Astrocyte of the cerebellum (primary cell): ENCODE measurements around the gene ERVMER34-1.

Experiments used
- DNase-seq: peaks from one replicate; pipeline ENCODE4 v3.0.0-alpha.2; 2011; ENCODE audit warnings: low read depth
- H3K4me3 ChIP-seq: 2 replicates; pipeline ENCODE4 v1.5.1; 2011; ENCODE audit warnings: mild to moderate bottlenecking, low read depth, low read length, moderate library complexity
- in situ Hi-C: cut with HindIII; loops from 2 replicates; pipeline ENCODE4 v1.10.0; 2017; ENCODE audit warnings: low sequenced_read_pairs
- TF ChIP-seq, protein P1 (sequence below): IDR thresholded peaks from 2 replicates; pipeline ENCODE4 v1.5.1; 2012; ENCODE audit warnings: low read length, low read depth, moderate library complexity, mild to moderate bottlenecking; ENCODE audit errors: missing control alignments

ERVMER34-1 gene

DNA sequence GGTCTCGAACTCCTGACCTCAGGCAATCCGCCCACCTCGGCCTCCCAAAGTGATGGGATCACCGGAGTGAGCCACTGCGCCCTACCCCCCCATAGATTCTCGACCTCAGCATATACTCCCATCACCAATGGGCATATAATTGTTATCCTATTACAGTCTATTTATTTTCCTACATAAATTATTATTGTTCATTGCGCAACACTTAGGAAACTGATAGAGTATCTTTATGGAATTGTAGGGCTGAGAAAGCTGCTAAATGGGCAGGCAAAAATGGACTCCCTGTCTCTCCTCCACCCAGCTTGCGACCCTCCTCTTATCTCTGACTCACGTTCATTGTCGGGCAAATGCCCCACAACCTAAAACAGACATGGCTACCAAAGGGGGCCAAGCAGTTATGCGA is 1.0 kb downstream of the ERVMER34-1 start:
- in situ Hi-C loops, result no loop called here
- TF ChIP-seq, protein P1, sequence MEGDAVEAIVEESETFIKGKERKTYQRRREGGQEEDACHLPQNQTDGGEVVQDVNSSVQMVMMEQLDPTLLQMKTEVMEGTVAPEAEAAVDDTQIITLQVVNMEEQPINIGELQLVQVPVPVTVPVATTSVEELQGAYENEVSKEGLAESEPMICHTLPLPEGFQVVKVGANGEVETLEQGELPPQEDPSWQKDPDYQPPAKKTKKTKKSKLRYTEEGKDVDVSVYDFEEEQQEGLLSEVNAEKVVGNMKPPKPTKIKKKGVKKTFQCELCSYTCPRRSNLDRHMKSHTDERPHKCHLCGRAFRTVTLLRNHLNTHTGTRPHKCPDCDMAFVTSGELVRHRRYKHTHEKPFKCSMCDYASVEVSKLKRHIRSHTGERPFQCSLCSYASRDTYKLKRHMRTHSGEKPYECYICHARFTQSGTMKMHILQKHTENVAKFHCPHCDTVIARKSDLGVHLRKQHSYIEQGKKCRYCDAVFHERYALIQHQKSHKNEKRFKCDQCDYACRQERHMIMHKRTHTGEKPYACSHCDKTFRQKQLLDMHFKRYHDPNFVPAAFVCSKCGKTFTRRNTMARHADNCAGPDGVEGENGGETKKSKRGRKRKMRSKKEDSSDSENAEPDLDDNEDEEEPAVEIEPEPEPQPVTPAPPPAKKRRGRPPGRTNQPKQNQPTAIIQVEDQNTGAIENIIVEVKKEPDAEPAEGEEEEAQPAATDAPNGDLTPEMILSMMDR, result no peak
- no peak overlapping the region for H3K4me3 ChIP-seq
- DNase-seq, result no peak

DNA sequence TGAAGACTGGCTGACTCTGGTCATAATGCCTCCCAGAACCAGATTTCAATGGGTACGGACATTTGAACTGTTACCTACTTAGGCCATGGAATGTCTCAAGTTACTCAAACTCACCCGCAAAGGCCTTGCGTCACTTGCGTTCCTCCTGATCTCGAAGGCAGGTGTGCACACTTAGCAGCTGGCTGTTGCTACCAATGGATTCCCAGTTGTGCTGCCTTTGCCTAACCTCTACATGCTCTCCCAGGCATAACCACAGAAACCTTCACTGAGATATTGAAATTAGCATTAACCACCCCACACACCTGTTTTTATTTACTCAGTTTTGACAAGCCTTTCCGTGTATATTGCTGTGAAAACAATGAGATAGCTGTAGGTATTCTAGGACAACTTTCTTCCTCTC is 2.8 kb downstream of the ERVMER34-1 start:
- in situ Hi-C loops, result no loop called here
- no peak for DNase-seq
- no peak overlapping the region for H3K4me3 ChIP-seq
- TF ChIP-seq, protein P1, result no peak

GRCh38 chr4:52744588-52744987 is 6.6 kb downstream of the ERVMER34-1 start:
- DNase-seq, result no peak
- in situ Hi-C loops, result no loop called here
- no peak overlapping the region for H3K4me3 ChIP-seq
- TF ChIP-seq, protein P1, result no peak

DNA sequence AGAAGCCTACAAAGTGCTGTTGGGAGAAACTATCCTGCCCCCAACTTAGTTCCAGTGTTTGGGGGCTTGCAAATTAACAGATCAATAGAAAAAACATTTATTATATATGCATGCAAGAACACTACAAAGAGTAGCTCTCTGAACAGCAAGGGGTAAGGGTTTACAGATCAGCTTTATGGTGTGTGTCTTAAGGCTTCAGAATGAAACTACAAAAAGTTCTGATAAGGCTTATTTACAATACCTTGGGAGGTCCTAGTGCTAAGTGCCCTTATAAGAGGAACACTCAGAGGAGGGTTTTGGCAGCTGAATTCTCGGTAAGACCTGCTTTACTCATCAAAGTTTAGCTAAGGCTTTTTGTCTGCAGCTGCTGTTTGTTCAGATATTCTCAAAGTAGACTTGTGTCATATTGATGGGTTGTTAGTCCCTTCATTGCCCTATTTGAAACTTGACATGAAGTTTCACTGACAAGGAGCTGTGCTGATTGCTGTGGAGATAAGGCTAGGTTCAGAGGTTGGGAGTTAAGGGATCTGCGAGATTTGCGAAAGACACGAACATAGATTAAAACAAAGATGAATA is 7.7 kb downstream of the ERVMER34-1 start:
- no peak overlapping the region for H3K4me3 ChIP-seq
- TF ChIP-seq, protein P1, result no peak
- in situ Hi-C loops, result no loop called here
- no peak for DNase-seq

GRCh38 chr4:52729586-52729985 is 21.6 kb downstream of the ERVMER34-1 start:
- TF ChIP-seq, protein P1, result no peak
- DNase-seq, result no peak
- no peak overlapping the region for H3K4me3 ChIP-seq
- in situ Hi-C loops, result no loop called here

- in situ Hi-C loops, result no loop called here
- TF ChIP-seq, protein P1, result no peak
- DNase-seq, result no peak
- H3K4me3 ChIP-seq, result no peak overlapping the region
These were observed 22.5 kb downstream of the ERVMER34-1 start for GRCh38 chr4:52728691-52729240.
